Fibroblast of lung (primary cell): ENCODE measurements around the gene PTCH2.

Source experiments
- CTCF ChIP-seq, 2 donors: IDR thresholded peaks in 1 of 2; conservative IDR thresholded peaks in 1 of 2; 1 replicate in 1 of 2; 2 replicates in 1 of 2; pipeline ENCODE4 v1.5.1; 2011 to 2012; ENCODE audit warnings: low read length in 2 of 2, control low read depth in 1 of 2, inconsistent platforms in 1 of 2, low read depth in 1 of 2, mild to moderate bottlenecking in 1 of 2
- EZH2 ChIP-seq: IDR thresholded peaks from 2 replicates; pipeline ENCODE4 v1.5.1; 2012; ENCODE audit warnings: low read length, control low read depth, mild to moderate bottlenecking; ENCODE audit errors: missing control alignments

GRCh38 chr1:44778705-44779576, 64.1 kb downstream of the PTCH2 start:
- TF ChIP-seq CTCF (conservative IDR thresholded peaks at IDR 0.05 in 1 of 2, IDR thresholded peaks at IDR 0.05 in 1 of 2; ENCODE audit: low read depth in 1 of 2, low read length in 2 of 2) (no peak), EZH2 (no peak)
